Stimulated activated CD8-positive, alpha-beta memory T cell treated with anti-CD3 and anti-CD28 coated beads, Interleukin-4, amount 100 ng/mL, for 48 hours (primary cell): ENCODE results near the gene FAM241A.

Source experiments
- DNase-seq: peaks from one replicate; pipeline ENCODE4 v3.0.0-alpha.2; 2020

The FAM241A gene

GRCh38 chr4:112219826-112220366 lies 74.6 kb downstream of the FAM241A start:
- no peak for DNase-seq

DNA sequence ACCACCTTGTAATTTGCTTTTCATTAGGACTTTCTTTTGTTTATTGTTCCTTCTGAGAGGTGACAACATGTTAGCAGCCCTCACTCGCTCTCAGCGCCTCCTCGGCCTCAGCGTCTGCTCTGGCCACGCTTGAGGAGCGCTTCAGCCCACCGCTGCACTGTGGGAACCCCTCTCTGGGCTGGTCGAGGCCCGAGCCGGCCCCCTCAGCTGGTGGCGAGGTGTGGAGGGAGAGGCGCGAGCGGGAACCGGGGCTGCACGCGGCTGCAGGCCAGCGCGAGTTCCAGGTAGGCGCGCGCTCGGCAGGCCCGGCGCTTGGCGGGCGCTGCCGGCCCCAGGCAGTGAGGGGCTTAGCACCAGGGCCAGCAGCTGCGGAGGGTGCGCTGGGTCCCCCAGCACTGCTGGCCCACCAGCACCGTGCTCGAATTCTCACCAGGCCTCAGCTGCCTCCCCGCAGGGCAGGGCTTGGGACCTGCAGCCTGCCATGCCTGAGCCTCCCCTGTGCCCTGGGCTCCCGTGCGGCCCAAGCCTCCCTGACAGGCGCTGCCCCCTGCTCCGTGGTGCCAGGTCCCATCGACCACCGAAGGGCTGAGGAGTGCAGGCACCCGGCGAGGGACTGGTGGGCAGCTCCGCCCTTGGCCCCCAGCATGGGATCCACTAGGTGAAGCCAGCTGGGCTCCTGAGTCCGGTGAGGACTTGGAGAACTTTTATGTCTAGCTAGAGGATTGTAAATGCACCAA lies 77.1 kb downstream of the FAM241A start:
- DNase-seq, result no peak

- DNase-seq, result no peak
Observed at GRCh38 chr4:112225157-112225556, 79.9 kb downstream of the FAM241A start.

DNA sequence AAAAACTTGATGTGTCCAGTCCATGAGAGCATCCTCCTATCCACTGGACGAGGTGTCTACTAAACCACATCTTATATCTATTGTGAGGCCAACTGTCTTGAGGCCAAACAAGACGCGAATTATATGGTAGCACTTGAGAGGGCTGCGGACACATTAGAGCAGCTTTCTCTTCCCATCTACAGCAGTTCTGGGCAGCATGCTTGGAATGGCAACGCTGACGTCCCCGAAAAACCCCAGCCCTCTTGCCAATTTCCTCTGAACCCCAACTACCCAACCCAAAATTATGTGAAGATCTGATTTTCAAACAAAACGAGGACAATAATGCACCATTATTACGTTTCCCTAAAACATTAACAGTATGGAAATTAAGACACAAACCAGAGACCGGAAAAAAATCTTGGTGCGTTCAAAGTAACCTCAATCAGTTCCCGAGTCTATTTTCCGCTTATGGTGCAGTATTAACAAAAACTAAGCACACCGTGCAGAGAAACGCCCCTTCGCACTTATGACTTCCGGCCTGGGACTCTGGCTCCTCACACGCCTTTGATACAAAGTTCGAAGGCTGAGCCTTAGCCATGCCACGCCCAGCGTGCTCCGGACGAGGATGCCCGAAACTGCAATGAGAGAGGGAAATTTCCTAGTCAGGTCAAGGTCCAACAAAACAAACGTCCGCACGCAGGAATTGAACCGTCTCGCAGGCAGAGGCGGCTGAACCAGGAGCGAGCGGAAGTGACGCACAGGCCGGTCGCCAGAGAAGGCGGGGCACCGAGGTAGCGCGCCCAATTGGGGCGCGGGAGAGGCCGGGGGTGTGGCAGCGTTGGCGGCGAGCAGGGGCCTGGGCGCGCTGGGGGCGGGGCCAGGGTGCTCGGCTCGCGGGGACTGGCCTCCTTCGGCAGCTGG lies 85.9 kb downstream of the FAM241A start:
- peak; percentile 98 for DNase-seq

DNA sequence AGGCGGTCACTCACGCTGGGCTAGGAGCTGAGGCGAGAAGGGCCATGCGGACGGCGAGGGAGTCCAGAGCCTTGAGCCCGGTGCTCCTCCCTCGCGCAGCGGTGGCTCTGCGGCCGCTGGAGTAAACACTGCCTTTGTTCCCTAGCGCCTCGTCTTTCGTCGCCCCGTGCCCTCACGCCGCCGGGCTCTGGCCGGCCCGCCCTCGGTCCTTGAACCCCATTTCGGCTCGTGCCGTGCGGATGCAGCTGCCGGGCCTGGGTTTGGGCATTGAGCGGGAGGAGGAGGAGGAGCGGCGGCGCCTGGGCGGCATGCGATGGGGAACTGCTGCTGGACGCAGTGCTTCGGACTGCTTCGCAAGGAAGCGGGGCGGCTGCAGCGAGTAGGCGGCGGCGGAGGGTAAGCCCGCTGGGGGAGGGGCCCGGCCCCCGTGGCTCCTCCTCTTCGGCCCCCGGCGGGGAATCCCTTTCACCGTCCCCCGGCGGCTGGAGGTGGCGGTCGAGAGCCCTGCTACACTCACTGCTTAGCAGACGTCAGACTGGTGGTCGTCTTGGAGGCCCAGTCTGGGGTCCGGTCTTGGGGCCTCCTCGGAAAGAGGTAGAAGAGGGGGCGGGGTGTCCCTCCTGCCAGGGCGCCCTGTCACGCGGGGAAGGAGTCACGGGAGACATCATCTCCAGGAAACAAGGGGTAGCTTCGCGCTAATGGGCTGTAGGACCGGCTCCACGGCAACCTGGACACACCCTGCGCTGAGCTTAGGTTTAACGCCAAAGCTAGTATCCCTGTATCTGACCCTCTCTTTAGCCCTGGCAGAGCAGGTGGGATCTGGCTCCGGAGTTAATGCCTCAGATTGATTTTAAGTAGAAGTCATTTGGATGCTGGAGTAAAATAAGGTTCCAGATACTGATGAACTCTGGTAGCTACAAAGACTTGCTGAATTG lies 86.8 kb downstream of the FAM241A start, which contains the start of gene AP1AR:
AP1AR (plus strand) TSS at position 9 of the 935 bp plus-strand sequence; CDS start at position 314, 305 bp downstream.
- peak; percentile 87 for DNase-seq

DNA sequence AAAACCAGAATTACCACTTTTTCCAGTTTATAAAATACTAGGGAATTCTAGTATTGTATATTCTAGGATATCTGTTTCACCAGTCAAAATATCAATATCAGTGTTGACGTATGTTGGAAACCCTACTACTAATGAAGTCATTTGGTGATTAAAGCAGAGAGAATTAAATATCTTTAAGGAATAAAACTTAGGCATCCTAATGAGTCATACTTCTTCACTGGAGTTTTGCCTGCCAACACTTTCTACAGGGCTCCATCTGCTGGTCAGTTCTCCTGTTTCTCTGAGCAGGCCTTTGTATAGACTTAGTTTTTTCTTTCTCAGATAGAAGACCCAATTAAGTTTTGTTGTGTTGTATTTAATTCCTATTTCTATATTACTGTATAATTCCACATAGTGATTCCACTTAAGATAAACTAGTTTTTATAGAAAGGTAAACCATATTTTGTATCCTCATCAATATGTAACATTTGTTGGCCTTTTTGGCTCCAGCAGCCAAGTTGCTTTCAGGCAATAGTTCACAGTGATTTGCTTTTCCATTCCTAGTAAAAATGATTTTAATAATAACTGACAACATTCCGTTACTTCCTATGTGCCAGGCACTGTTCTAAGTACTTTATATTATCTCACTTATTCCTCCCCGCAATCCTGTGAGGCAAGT lies 89.8 kb downstream of the FAM241A start:
- peak; percentile 60 for DNase-seq

- DNase-seq, result no peak
Observed at GRCh38 chr4:112236040-112236439, 90.8 kb downstream of the FAM241A start.

GRCh38 chr4:112238833-112239232 lies 93.6 kb downstream of the FAM241A start:
- DNase-seq, result no peak
